H1 (cell line): ENCODE measurements around the gene SLC39A6. TPM values are rescaled to one million over a fixed set of nuclear protein-coding genes. Genes with fewer than 3 reads are reported as not detected.

Experiments
- CTCF ChIA-PET: fragments of 300-600 bp; sonication (Branson Sonifier 250); formaldehyde crosslinking; loops from one replicate; lab custom pipeline; 2021; ENCODE audit not compliant: partially characterized antibody; lab: Charles Lee
- POLR2A ChIA-PET: fragments of 300-600 bp; sonication (Branson Sonifier 250); formaldehyde crosslinking; loops from one replicate; lab custom pipeline; 2021; ENCODE audit warnings: inconsistent platforms; ENCODE audit not compliant: partially characterized antibody; lab: Charles Lee
- DNase-seq, 2 experiments: peaks; one replicate each; pipeline versions ENCODE4 v3.0.0 to v3.0.0-alpha.2; 2010 to 2022; ENCODE audit warnings: low spot score in 2 of 2, low read depth in 1 of 2, mixed read lengths in 1 of 2
- FAIRE-seq: peaks from 2 replicates; lab custom pipeline; 2011; peaks lifted over from hg19 to GRCh38; lab: Jason Lieb, UNC
- H2AFZ ChIP-seq: 2 replicates; pipeline ENCODE4 v1.8.1; 2012; ENCODE audit warnings: low read length, inconsistent platforms
- H2AK5ac ChIP-seq: 2 replicates; pipeline ENCODE4 v1.6.1; 2013; ENCODE audit warnings: low read depth, low read length
- H2BK120ac ChIP-seq: replicated peaks from 2 replicates; pipeline ENCODE3; 2013; ENCODE audit warnings: low read depth, low read length, inconsistent platforms
- H2BK12ac ChIP-seq: 2 replicates; pipeline ENCODE4 v1.6.1; 2013; ENCODE audit warnings: low read depth, low read length
- H2BK15ac ChIP-seq: 2 replicates; pipeline ENCODE4 v1.6.1; 2013; ENCODE audit warnings: low read length
- H2BK20ac ChIP-seq: 2 replicates; pipeline ENCODE4 v1.6.1; 2013; ENCODE audit warnings: low read length
- H2BK5ac ChIP-seq: 2 replicates; pipeline ENCODE4 v1.6.1; 2013; ENCODE audit warnings: low read depth, low read length
- H3K14ac ChIP-seq: 2 replicates; pipeline ENCODE4 v1.6.1; 2013; ENCODE audit warnings: inconsistent platforms; ENCODE audit not compliant: insufficient read length
- H3K18ac ChIP-seq: 2 replicates; pipeline ENCODE4 v1.6.1; 2013; ENCODE audit warnings: low read length; ENCODE audit errors: extremely low read depth
- H3K23ac ChIP-seq: 2 replicates; pipeline ENCODE4 v1.6.1; 2013; ENCODE audit warnings: inconsistent platforms; ENCODE audit not compliant: insufficient read length
- H3K23me2 ChIP-seq: 2 replicates; pipeline ENCODE4 v1.6.1; 2013; ENCODE audit warnings: low read depth, low read length
- H3K27ac ChIP-seq: 2 replicates; pipeline ENCODE4 v1.6.1; 2011; ENCODE audit warnings: low read depth, low read length, inconsistent platforms
- H3K27me3 ChIP-seq, 4 experiments: replicated peaks in 1 of 4; 1 replicate in 1 of 4; 2 replicates in 3 of 4; pipeline versions ENCODE4 v1.6.1 to v1.8.1; 2011 to 2013; ENCODE audit warnings: low read length in 3 of 4, mild to moderate bottlenecking in 3 of 4, inconsistent platforms in 2 of 4, mixed read lengths in 2 of 4, moderate library complexity in 1 of 4; ENCODE audit not compliant: control insufficient read depth in 3 of 4, insufficient read depth in 3 of 4; ENCODE audit errors: extremely low read depth in 1 of 4
- H3K36me3 ChIP-seq, 4 experiments: 2 replicates each; pipeline versions ENCODE4 v1.6.1 to v1.8.1; 2011 to 2013; ENCODE audit warnings: mild to moderate bottlenecking in 4 of 4, low read length in 3 of 4, moderate library complexity in 2 of 4, control low read depth in 1 of 4, inconsistent platforms in 1 of 4; ENCODE audit not compliant: insufficient read depth in 4 of 4, control insufficient read depth in 2 of 4
- H3K4ac ChIP-seq: replicated peaks from 2 replicates; pipeline ENCODE3; 2013; ENCODE audit warnings: low read length, low read depth, mixed read lengths, inconsistent platforms; ENCODE audit not compliant: insufficient read length
- H3K4me1 ChIP-seq, 4 experiments: replicated peaks in 1 of 4; 1 replicate in 1 of 4; 2 replicates in 3 of 4; pipeline versions ENCODE4 v1.6.1 to v1.8.1; 2011 to 2013; ENCODE audit warnings: low read length in 3 of 4, inconsistent platforms in 2 of 4, mixed read lengths in 1 of 4; ENCODE audit not compliant: insufficient read depth in 4 of 4, control insufficient read depth in 3 of 4
- H3K4me2 ChIP-seq, 2 experiments: 2 replicates each; pipeline versions ENCODE4 v1.6.1 to v1.8.1; 2011 to 2013; ENCODE audit warnings: low read depth in 2 of 2, low read length in 2 of 2, control low read depth in 1 of 2, inconsistent platforms in 1 of 2, mild to moderate bottlenecking in 1 of 2; ENCODE audit not compliant: insufficient read depth in 1 of 2
- H3K4me3 ChIP-seq, 4 experiments: fragments of 200-600, 300-600 bp in 1 of 4; sonication (generic), shearing (Covaris generic), sonication (Bioruptor Twin) in 1 of 4; 2 replicates each; pipeline versions ENCODE4 v1.5.1 to v1.8.1; 2011 to 2016; ENCODE audit warnings: low read length in 4 of 4, low read depth in 3 of 4, control low read depth in 2 of 4, inconsistent platforms in 2 of 4, mild to moderate bottlenecking in 2 of 4, mixed read lengths in 1 of 4, moderate library complexity in 1 of 4; ENCODE audit not compliant: insufficient read depth in 2 of 4; ENCODE audit errors: extremely low read depth in 1 of 4
- H3K56ac ChIP-seq: replicated peaks from 2 replicates; pipeline ENCODE3; 2013; ENCODE audit warnings: low read depth, mild to moderate bottlenecking, mixed read lengths, low read length, inconsistent platforms; ENCODE audit not compliant: insufficient read length
- H3K79me1 ChIP-seq: 2 replicates; pipeline ENCODE4 v1.6.1; 2013; ENCODE audit warnings: low read depth, low read length, control low read depth
- H3K79me2 ChIP-seq, 2 experiments: 2 replicates each; pipeline versions ENCODE4 v1.6.1 to v1.8.1; 2012 to 2013; ENCODE audit warnings: low read length in 2 of 2, mild to moderate bottlenecking in 2 of 2, inconsistent platforms in 1 of 2; ENCODE audit not compliant: insufficient read depth in 2 of 2, control insufficient read depth in 1 of 2
- H3K9ac ChIP-seq, 4 experiments: replicated peaks in 1 of 4; 1 replicate in 1 of 4; 2 replicates in 3 of 4; pipeline versions ENCODE4 v1.6.1 to v1.8.1; 2011 to 2013; ENCODE audit warnings: low read depth in 3 of 4, low read length in 3 of 4, control low read depth in 2 of 4, mild to moderate bottlenecking in 2 of 4, moderate library complexity in 2 of 4, inconsistent platforms in 1 of 4; ENCODE audit errors: extremely low read depth in 1 of 4
- H3K9me3 ChIP-seq, 2 experiments: 2 replicates each; pipeline versions ENCODE4 v1.6.1 to v1.8.1; 2012 to 2013; ENCODE audit warnings: mild to moderate bottlenecking in 2 of 2, moderate library complexity in 2 of 2, control low read depth in 1 of 2, inconsistent platforms in 1 of 2, low read depth in 1 of 2, low read length in 1 of 2, mixed read lengths in 1 of 2; ENCODE audit not compliant: insufficient read depth in 2 of 2
- H4K20me1 ChIP-seq, 2 experiments: replicated peaks in 1 of 2; 2 replicates each; pipeline versions ENCODE3 to v1.8.1; 2011 to 2013; ENCODE audit warnings: inconsistent platforms in 2 of 2, low read length in 2 of 2, mild to moderate bottlenecking in 1 of 2; ENCODE audit not compliant: insufficient read depth in 2 of 2, control insufficient read depth in 1 of 2
- H4K5ac ChIP-seq: 2 replicates; pipeline ENCODE4 v1.6.1; 2013; ENCODE audit warnings: low read length, low read depth, mixed read lengths, inconsistent platforms; ENCODE audit not compliant: insufficient read length
- H4K8ac ChIP-seq: 2 replicates; pipeline ENCODE4 v1.8.0; 2013; ENCODE audit warnings: mild to moderate bottlenecking, moderate library complexity, low read length, inconsistent platforms; ENCODE audit not compliant: insufficient read depth; ENCODE audit errors: extremely low read depth
- H4K91ac ChIP-seq: replicated peaks from 2 replicates; pipeline ENCODE3; 2013; ENCODE audit warnings: low read length, mixed read lengths, inconsistent platforms; ENCODE audit not compliant: insufficient read length
- CREB1 ChIP-seq: IDR thresholded peaks from 2 replicates; pipeline ENCODE4 v1.6.1; 2012; ENCODE audit warnings: inconsistent platforms
- POLR2A ChIP-seq, 2 experiments: IDR thresholded peaks; 1 replicate in 1 of 2; 2 replicates in 1 of 2; pipeline ENCODE4 v1.6.1; 2011; ENCODE audit warnings: low read depth in 2 of 2, low read length in 2 of 2, mild to moderate bottlenecking in 2 of 2; ENCODE audit errors: control extremely low read depth in 1 of 2
- POLR2AphosphoS5 ChIP-seq: IDR thresholded peaks from 2 replicates; pipeline ENCODE4 v1.6.1; 2011; ENCODE audit warnings: low read depth, low read length
- SIN3A ChIP-seq, 2 experiments: IDR thresholded peaks in 1 of 2; conservative IDR thresholded peaks in 1 of 2; 2 replicates each; pipeline ENCODE4 v1.6.1; 2011 to 2012; ENCODE audit warnings: low read length in 2 of 2, improper control_type of control experiment in 1 of 2, low read depth in 1 of 2, mild to moderate bottlenecking in 1 of 2
- SIX5 ChIP-seq: IDR thresholded peaks from 2 replicates; pipeline ENCODE4 v1.6.1; 2011; ENCODE audit warnings: mild to moderate bottlenecking, low read depth, low read length
- SP2 ChIP-seq: IDR thresholded peaks from 2 replicates; pipeline ENCODE4 v1.6.1; 2012; ENCODE audit warnings: mild to moderate bottlenecking, low read length, inconsistent platforms
- TBP ChIP-seq: IDR thresholded peaks from 2 replicates; pipeline ENCODE4 v1.6.1; 2011; ENCODE audit warnings: low read depth, low read length, improper control_type of control experiment
- WGBS, 2 experiments: shearing (Covaris generic) in 1 of 2; methylation state at CpG; one replicate each; pipeline versions ENCODE4 v1.1.6 to v1.1.7; 2013 to 2015; ENCODE audit warnings: low lambda C conversion rate in 2 of 2, mixed read lengths in 2 of 2, inconsistent platforms in 1 of 2, low coverage in 1 of 2, missing lambda C conversion rate in 1 of 2; ENCODE audit not compliant: insufficient replicate concordance in 2 of 2, insufficient coverage in 1 of 2, insufficient read length in 1 of 2; ENCODE audit errors: extremely low coverage in 1 of 2, missing lambda C conversion rate in 1 of 2; 5-methylcytosine and 5-hydroxymethylcytosine counted together
- polyA plus RNA-seq, 7 experiments: library from polyadenylated mRNA; depleted of rRNA in 3 of 7; stranded (reverse) in 5 of 7; unstranded in 2 of 7; fragments of >200 nt in 5 of 7; fragments of 200-250 nt in 2 of 7; gene quantifications; 1 replicate in 5 of 7; 2 replicates in 1 of 7; 4 replicates in 1 of 7; pipeline versions ENCODE4 v1.2.1 to v1.2.3, GENCODE V29; 2011 to 2013; ENCODE audit warnings: missing spikeins in 2 of 7, mixed read lengths in 2 of 7
- total RNA-seq: library from RNA; stranded (reverse); fragmentation: NEBNext Ultra II Directional; extraction: Animal tissue kit (Norgen Biotek cat#: 25700); gene quantifications from 2 replicates; pipeline ENCODE4 v1.2.1, GENCODE V29; 2021

SLC39A6 gene
- total and polyA plus RNA-seq, 2 of the 8 experiments (the other 6 are each of a cell fraction or from before 2014, with no cell fraction given), result 36.8 to 55.4 TPM

DNA sequence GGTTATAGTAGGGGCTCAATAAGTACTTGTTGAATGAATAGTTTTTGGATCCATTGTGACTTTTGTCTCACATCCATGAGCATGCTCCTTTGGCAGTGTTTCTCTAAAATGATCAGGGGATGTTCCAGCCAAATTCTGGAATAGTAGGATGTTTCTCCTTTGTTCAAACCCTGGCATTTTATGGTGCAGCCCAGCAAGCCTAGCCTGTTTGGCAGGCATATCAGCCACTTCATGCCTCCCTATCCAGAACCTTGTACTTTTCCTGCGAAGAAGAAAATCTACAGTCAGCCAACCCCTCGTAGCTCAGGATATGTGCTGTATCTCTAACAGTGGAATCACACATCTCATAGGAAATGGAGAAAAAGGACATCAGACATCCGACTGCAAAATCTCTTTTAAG is 34.7 kb downstream of the SLC39A6 start:
- Histone ChIP-seq H3K4me1 (no peaks in the 10 kb centered on the region; a peak in 1 of 7 replicates), H3K4me2 (no peak overlapping the region), H2BK20ac (no peak overlapping the region), H4K8ac (no peak overlapping the region), H3K79me2 (no peaks in the 10 kb centered on the region), H3K9me3 (no peaks in the 10 kb centered on the region), H2AFZ (no peak overlapping the region), H3K23me2 (no peaks in the 10 kb centered on the region), H2AK5ac (no peak overlapping the region), H3K56ac (no peak overlapping the region), H2BK15ac (no peak overlapping the region), H3K79me1 (no peaks in the 10 kb centered on the region), H4K20me1 (no peaks in the 10 kb centered on the region), H3K23ac (no peak overlapping the region), H3K9ac (no peak overlapping the region), H3K27me3 (no peaks in the 10 kb centered on the region; a peak in 1 of 7 replicates), H4K91ac (no peak overlapping the region), H2BK5ac (no peak overlapping the region), H3K27ac (no peak overlapping the region), H3K4ac (peak overlapping the region; percentile 14), H4K5ac (no peak overlapping the region), H3K18ac (no peak overlapping the region), H2BK12ac (no peak overlapping the region), H3K4me3 (no peak overlapping the region), H2BK120ac (no peak overlapping the region), H3K14ac (no peak overlapping the region), H3K36me3 (no peaks in the 10 kb centered on the region)
- WGBS, 2 experiments, result 88% methylated on average over 3 of the region's 3 CpGs; no CpG with 5 or more reads in 1 of the 2 experiments
- DNase-seq, result no peak
- FAIRE-seq, result no peak
- POLR2A ChIA-PET, result no interaction called here
- CTCF ChIA-PET, result interaction anchor here (0.7 to 2.9 kb wide), 17 partner anchors 9 to 440 kb away, joined by 3 to 25 read pairs (median 4); partner anchors contain the start of genes ELP2 and SLC39A6
- no peak for TF ChIP-seq TBP
- no peak for TF ChIP-seq SIX5
- TF ChIP-seq POLR2A (IDR thresholded peaks at IDR 0.05; ENCODE audit: control extremely low read depth in 1 of 2, low read depth in 2 of 2, low read length in 2 of 2), result no peak
- no peak for TF ChIP-seq SIN3A (conservative IDR thresholded peaks at IDR 0.05 in 1 of 2, IDR thresholded peaks at IDR 0.05 in 1 of 2; ENCODE audit: low read depth in 1 of 2, low read length in 2 of 2)
- TF ChIP-seq CREB1, result no peak
- TF ChIP-seq SP2, result no peak
- TF ChIP-seq POLR2AphosphoS5, result no peak
